Fibroblast of lung (primary cell): Measurements from ENCODE around the gene C1orf52.

Experiments
- CTCF ChIP-seq, 2 donors: IDR thresholded peaks in 1 of 2; conservative IDR thresholded peaks in 1 of 2; 1 replicate in 1 of 2; 2 replicates in 1 of 2; pipeline ENCODE4 v1.5.1; 2011 to 2012; ENCODE audit warnings: low read length in 2 of 2, control low read depth in 1 of 2, inconsistent platforms in 1 of 2, low read depth in 1 of 2, mild to moderate bottlenecking in 1 of 2
- EZH2 ChIP-seq: IDR thresholded peaks from 2 replicates; pipeline ENCODE4 v1.5.1; 2012; ENCODE audit warnings: low read length, control low read depth, mild to moderate bottlenecking; ENCODE audit errors: missing control alignments

GRCh38 chr1:85229574-85230097, 29.8 kb downstream of the C1orf52 start:
- TF ChIP-seq CTCF (conservative IDR thresholded peaks at IDR 0.05 in 1 of 2, IDR thresholded peaks at IDR 0.05 in 1 of 2; ENCODE audit: low read depth in 1 of 2, low read length in 2 of 2) = no peak
- no peak for TF ChIP-seq EZH2
